AG08396 (cell line): ENCODE results near the gene TGM2.
"Not testable (repeated sequence)": the region's sequence is repeated elsewhere in the genome, so short reads cannot be mapped to it uniquely, and the experiment has no call there.

Experiments
- DNase-seq: peaks from one replicate; pipeline ENCODE4 v3.0.0; 2012; ENCODE audit warnings: low spot score, mixed read lengths

The TGM2 gene

DNA sequence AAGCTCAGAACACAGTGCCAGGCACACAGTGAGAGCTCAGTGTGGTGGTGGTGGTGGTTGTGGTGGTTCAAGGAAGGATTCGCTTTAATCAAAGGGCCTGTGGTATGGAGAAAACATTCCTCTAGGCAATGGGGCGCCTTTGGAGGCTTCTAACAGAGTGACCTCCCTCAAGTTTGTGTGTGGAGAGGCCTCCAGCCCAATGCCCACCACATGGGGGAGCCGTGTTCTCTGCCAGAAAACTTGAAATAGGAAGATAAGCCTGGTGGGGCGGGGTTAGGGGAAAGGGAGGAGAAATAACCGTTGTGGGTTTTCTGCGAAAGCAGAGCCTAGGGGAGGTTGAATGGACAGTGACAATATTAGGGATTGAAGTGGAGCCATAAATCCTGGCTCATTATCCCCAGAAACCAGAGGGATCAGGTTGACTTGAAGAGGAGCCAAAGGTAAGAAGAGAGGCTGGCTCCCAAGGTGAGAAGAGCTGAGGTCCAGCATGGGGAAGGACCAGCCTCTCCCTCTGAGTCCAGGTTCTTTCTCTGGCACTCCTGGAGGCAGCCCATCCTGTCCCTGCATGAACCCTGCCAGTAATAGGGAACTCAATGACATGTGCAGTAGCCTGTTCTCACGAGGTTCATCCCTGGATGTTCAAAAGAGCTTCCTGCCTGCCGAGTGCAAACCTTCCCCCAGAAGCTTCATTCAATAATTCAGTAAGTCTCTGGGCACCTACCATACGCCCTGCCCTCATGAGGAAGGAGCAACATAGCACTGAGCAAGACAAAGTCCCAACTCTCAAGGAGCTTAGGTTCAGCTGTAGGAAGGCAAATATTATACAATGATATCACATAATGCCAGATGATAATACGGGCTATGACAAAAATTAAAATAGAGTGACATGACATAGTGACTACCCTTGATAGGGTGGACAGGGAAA, 51.4 kb downstream of the TGM2 start:
- DNase-seq = no peak

DNA sequence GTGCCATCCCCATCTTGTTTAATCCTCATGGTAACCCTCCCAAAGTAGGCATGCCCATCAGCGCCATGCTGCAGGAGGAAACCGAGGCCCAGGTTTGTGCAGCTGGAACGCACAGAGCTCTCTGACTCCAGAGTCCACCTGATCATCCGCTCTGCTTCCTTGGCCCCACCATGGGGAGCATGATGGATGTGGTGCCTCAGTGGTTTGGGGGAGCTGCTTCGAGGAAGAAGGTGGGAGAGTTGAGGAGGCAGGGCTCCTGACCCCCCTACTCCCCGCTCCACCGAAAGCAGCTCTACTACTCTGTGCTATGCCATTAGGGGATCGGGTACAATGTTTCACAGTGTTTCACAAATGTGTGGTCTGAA, 52.2 kb downstream of the TGM2 start:
- DNase-seq = no peak

GRCh38 chr20:38112261-38112929, 52.7 kb downstream of the TGM2 start:
- no peak for DNase-seq

- no peak for DNase-seq
Measured at GRCh38 chr20:38111366-38112232, 53.5 kb downstream of the TGM2 start.

DNA sequence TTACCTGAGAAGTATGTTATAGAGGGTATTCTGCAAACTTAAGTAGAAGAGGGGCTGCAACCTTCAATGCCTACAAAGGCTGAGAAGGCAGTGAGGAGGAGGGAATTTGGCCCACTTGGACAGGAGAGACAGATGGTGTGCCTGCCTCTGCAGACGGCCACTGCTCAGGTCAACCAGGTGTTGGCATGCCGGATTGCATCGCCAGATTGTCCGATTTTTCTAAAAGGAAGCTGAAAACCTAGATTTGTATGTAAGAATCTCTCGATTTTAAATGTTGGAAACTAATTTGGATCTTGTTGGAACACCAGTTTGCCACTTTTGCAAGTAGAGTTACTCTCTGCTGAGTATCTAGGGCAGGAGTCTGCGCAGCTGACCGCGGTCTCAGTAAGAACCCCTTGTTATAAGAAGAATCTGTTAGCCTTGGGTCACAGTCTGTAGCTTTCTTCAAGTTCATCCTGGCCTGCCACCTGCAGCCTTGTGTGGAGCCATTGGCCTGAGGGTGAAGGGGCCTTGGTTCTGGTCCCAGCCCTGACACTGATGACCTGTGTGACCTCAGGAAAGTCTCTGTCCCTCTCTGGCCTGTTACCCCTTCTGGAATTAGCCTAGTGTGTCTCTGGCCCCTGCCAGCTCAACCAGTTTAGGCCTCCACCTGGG, 54.4 kb downstream of the TGM2 start:
- DNase-seq = no peak

- peak; percentile 71 for DNase-seq
Measured at GRCh38 chr20:38109591-38110524, 55.2 kb downstream of the TGM2 start.

DNA sequence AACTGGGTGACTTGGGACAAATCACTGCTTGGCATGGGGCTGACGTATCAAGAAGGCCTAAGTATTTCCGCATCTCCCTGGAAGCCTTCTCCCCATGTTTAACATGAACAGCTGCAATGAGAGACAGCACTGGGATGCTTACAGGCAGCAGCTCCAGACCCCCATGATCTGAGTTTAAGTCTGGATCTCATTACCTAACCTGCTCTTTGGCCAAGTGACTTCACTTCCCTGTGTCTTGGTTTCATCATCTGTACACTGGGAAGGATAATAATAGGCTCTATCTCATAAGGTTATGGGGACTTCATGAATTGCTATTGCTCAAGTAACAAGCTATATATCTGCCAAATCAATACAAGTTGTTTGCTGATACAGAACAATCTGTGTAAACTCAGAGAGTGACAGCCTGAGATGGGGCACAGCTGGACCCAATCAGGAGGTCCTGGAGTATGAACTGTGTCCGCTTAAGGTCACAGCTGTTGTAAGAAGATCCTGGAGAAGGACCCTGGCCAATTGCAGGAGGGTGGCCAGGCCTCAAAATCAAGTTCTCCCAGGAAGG, 56.0 kb downstream of the TGM2 start:
- no peak for DNase-seq

DNA sequence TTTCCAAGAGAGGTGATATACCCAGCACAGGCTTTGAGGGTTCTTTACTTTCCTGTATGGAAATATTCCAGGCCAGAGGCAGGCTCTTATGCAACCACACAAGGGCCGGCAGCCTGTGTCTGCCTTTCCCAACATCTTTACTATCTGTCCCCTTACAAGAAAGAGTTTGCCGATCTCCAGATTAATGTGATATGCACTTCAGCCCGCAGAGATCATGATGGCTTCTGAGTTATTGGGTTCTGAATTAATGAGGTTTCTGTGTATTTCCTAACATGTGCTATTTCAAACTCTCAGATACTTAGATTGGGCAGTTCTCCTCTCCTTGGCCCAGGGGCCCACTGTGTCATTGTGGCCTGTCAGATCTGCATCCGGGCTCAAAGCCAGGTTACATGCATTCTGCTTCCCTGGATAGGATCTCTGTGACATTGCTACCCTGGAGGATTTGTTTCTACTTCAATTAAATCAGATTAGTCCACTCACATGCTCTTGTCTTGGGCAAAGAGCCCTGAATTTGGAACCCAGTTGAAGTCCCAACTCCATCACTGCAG, 56.6 kb downstream of the TGM2 start:
- DNase-seq = no peak

GRCh38 chr20:38107916-38108315, 57.2 kb downstream of the TGM2 start:
- not testable (repeated sequence) for DNase-seq

DNA sequence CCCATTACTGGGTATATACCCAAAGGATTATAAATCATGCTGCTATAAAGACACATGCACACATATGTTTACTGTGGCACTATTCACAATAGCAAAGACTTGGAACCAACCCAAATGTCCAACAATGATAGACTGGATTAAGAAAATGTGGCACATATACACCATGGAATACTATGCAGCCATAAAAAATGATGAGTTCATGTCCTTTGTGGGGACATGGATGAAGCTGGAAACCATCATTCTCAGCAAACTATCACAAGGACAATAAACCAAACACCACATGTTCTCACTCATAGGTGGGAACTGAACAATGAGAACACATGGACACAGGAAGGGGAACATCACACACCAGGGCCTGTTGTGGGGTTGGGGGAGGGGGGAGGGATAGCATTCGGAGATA, 57.7 kb downstream of the TGM2 start:
- DNase-seq = not testable (repeated sequence)

- no peak for DNase-seq
Measured at GRCh38 chr20:38106461-38106860, 58.6 kb downstream of the TGM2 start.

DNA sequence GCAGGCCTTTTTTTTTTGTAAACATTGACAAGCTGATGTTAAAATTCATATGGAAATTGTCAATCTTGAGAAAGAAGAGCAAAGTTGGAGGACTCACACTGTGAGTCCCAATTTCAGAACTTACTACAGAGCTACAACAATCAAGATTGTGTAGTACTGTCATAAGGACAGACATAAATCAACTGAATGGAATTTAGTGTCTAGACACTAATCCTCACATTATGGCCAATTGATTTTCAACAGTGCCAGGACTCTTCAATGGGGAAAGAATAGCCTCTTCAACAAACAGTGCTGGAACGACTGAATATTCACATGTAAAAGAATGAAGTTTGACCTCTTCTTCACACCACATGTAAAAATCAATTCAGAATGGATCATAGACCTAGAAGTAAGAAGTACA, 60.8 kb downstream of the TGM2 start:
- DNase-seq = no peak

GRCh38 chr20:38102206-38102605, 62.9 kb downstream of the TGM2 start:
- not testable (repeated sequence) for DNase-seq

- no peak for DNase-seq
Measured at GRCh38 chr20:38098952-38099351, 66.1 kb downstream of the TGM2 start.

- no peak for DNase-seq
Measured at GRCh38 chr20:38095017-38095686, 69.9 kb downstream of the TGM2 start.

DNA sequence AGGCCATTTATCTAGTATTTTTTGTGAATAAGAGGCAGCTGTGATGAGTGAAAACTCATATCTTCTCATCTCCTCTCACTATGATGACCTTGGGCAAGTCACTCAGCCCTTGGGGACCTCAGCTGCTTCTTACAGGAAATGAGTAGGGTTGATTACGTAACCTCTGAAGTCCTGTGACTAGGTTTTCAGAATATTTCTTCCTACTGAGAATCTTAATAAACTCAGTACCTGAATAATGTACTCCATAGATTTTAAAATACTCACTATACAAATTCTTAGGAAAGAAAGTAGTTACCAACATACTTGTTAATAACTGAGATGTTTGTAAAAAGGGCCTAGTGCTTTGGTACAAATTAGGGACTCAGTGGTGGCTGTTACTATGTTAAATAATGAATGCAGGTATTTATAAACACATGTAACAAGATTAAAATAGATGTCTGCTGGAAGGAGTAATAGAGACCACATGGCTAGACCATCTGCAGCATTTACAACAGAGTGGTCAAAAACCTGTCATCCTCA, 70.6 kb downstream of the TGM2 start:
- DNase-seq = no peak

- no peak for DNase-seq
Measured at GRCh38 chr20:38093641-38094077, 71.4 kb downstream of the TGM2 start.

- no peak for DNase-seq
Measured at GRCh38 chr20:38092915-38093314, 72.2 kb downstream of the TGM2 start.

DNA sequence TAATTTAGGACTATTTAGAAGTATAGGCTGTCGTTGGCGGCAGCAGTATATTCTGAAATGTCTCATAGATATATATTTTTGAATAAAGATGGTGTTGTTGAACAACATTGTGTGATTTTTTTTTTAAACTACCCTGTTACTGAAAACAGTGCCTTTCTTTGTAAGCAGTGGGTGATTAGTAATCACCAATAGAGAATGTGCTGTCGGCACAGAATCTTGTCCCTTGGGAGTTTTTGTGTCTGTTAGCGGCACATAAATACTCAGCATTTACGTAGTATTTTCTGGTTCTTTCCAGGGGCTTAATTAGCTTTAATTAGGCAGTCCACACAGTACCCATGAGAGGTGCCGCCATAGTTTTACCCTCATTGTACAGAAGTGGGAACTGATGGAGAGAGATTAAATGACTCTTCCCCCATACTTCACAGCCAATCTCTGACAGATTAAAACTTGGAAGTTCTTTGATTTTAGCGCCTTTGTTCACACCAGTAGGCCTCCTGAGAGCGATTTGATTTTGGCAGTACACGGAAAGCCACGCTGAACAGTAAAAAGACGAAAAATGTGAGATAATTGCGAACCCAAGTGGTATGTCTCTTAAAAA, 72.7 kb downstream of the TGM2 start:
- DNase-seq = no peak
